Fibroblast of lung (primary cell): ENCODE data around the gene LDLRAD4.

Source experiments
- EZH2 ChIP-seq: IDR thresholded peaks from 2 replicates; pipeline ENCODE4 v1.5.1; 2012; ENCODE audit warnings: low read length, control low read depth, mild to moderate bottlenecking; ENCODE audit errors: missing control alignments
- TF ChIP-seq, protein P1 (sequence below), 2 donors: IDR thresholded peaks in 1 of 2; conservative IDR thresholded peaks in 1 of 2; 1 replicate in 1 of 2; 2 replicates in 1 of 2; pipeline ENCODE4 v1.5.1; 2011 to 2012; ENCODE audit warnings: low read length in 2 of 2, control low read depth in 1 of 2, inconsistent platforms in 1 of 2, low read depth in 1 of 2, mild to moderate bottlenecking in 1 of 2

DNA sequence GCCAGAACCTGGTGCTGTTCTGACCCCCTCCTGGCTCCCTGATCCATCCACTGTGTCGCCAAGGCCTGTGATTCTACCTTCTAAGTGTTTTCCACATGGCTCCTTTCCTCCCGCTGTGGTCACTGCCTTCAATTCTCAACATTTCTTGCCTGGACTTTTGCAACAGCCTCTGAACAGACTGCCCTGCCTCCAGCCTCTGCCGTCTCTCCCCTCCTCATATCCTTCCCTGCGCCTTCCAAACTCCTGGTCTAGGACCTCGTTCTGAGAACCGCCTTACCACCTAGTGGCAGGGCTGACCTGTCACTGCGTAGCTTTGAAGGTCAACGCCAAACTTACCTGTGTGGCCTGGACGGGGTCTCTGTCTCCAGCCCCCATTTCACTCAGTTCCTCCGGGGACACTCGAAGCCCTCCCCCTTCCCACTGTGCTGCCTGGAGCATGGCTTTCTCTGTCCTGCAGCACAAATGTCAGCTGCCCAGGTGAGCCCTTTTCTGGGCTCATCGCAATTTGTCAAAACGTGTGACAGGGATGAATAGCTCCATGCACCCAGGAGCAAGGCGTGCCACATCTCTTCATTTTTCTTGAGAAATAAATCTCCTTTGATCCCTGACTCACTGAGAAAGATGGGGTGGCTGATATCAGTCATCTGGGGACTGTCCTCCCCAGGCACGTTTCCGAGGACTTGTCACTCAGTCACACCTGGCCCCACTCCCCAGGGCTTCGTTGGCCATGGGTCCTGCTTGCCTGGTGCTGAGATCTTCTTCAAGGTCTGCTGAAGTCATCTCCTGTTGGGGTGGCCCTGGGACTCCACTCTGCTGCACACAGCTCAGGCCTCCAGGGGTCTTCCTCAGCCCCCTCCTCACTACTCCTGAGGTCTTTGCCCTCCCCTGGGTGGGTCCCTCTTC is 46.7 kb downstream of the LDLRAD4 start:
- TF ChIP-seq, protein P1, sequence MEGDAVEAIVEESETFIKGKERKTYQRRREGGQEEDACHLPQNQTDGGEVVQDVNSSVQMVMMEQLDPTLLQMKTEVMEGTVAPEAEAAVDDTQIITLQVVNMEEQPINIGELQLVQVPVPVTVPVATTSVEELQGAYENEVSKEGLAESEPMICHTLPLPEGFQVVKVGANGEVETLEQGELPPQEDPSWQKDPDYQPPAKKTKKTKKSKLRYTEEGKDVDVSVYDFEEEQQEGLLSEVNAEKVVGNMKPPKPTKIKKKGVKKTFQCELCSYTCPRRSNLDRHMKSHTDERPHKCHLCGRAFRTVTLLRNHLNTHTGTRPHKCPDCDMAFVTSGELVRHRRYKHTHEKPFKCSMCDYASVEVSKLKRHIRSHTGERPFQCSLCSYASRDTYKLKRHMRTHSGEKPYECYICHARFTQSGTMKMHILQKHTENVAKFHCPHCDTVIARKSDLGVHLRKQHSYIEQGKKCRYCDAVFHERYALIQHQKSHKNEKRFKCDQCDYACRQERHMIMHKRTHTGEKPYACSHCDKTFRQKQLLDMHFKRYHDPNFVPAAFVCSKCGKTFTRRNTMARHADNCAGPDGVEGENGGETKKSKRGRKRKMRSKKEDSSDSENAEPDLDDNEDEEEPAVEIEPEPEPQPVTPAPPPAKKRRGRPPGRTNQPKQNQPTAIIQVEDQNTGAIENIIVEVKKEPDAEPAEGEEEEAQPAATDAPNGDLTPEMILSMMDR (conservative IDR thresholded peaks at IDR 0.05 in 1 of 2, IDR thresholded peaks at IDR 0.05 in 1 of 2; ENCODE audit: low read depth in 1 of 2, low read length in 2 of 2) = no peak
- no peak for TF ChIP-seq EZH2
